Lower lobe of right lung (tissue), 2 donors: ENCODE data around the gene SNF8. TPM values are rescaled to one million over a fixed set of nuclear protein-coding genes. Genes with fewer than 3 reads are reported as not detected.
A peak's percentile ranks its signal among the peaks of the same experiment; 100 is the strongest.

Experiments used
- ATAC-seq, 2 donors: fragments of 200-7000 bp; cut with Tn5 transposase; one replicate each; pipeline ENCODE4 v1.9.1; 2020 to 2022; ENCODE audit warnings: mild to moderate bottlenecking in 2 of 2, moderate library complexity in 2 of 2
- DNase-seq: peaks from one replicate; pipeline ENCODE4 v3.0.0-alpha.2; 2020
- H3K27ac ChIP-seq: fragments of 200-600 bp; one replicate; pipeline ENCODE4 v1.8.0; 2022
- H3K27me3 ChIP-seq: fragments of 200-600 bp; one replicate; pipeline ENCODE4 v1.8.0; 2022; ENCODE audit warnings: low read depth
- H3K36me3 ChIP-seq: fragments of 200-600 bp; one replicate; pipeline ENCODE4 v1.8.0; 2022; ENCODE audit warnings: mild to moderate bottlenecking
- H3K4me1 ChIP-seq: fragments of 200-600 bp; one replicate; pipeline ENCODE4 v1.8.0; 2022
- H3K4me3 ChIP-seq: fragments of 200-600 bp; one replicate; pipeline ENCODE4 v1.8.0; 2022; ENCODE audit warnings: mild to moderate bottlenecking
- H3K9me3 ChIP-seq: fragments of 200-600 bp; one replicate; pipeline ENCODE4 v1.8.0; 2022
- intact Hi-C: fragments of 100-400 bp; cut with DNase I; formaldehyde crosslinking; loops from one replicate; pipeline ENCODE4 v1.11.0; 2022
- total RNA-seq: library from RNA; stranded (reverse); fragmentation: NEBNext Ultra II Directional; extraction: Animal tissue kit (Norgen Biotek cat#: 25700); gene quantifications from one replicate; pipeline ENCODE4 v1.2.1, GENCODE V29; 2021
- TF ChIP-seq, protein P1 (sequence below): fragments of 200-600 bp; IDR thresholded peaks from one replicate; pipeline ENCODE4 v1.8.0; 2022; ENCODE audit warnings: antibody characterized with exemption, mild to moderate bottlenecking
- donor health status: DM: no; HTN: yes; CAD: no; lungs with severe emphysema.

SNF8 gene
- total RNA-seq, 1 donor from 2014 or later, result 76.9 TPM

DNA sequence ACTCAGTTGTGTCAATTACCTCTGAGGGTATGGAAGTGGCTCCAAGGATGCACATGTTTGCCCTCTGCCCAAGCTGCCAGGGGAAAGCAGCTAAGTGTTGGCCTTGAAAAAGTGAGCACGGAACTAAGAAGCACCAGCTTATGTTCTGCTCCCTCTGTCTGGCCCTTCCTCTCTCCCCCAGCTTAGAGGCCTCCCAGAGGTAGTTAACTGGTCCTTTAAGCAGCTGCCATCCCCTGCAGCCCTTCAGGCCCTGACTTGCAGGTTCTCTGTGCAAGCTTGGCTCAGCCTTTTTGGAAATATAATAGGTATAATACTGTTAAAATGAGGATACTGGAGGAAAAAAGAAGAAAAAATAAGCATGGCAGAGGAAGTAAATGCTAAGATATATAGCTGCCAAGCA is 43.4 kb downstream of the SNF8 start:
- Histone ChIP-seq H3K27ac (no peak overlapping the region), H3K4me1 (no peaks in the 10 kb centered on the region), H3K27me3 (no peaks in the 10 kb centered on the region), H3K9me3 (no peaks in the 10 kb centered on the region), H3K4me3 (no peak overlapping the region), H3K36me3 (peaks cover 16% of the 10 kb centered on the region)
- ATAC-seq (no peak), DNase-seq (no peak)
- intact Hi-C loops, result no loop called here
- TF ChIP-seq, protein P1, sequence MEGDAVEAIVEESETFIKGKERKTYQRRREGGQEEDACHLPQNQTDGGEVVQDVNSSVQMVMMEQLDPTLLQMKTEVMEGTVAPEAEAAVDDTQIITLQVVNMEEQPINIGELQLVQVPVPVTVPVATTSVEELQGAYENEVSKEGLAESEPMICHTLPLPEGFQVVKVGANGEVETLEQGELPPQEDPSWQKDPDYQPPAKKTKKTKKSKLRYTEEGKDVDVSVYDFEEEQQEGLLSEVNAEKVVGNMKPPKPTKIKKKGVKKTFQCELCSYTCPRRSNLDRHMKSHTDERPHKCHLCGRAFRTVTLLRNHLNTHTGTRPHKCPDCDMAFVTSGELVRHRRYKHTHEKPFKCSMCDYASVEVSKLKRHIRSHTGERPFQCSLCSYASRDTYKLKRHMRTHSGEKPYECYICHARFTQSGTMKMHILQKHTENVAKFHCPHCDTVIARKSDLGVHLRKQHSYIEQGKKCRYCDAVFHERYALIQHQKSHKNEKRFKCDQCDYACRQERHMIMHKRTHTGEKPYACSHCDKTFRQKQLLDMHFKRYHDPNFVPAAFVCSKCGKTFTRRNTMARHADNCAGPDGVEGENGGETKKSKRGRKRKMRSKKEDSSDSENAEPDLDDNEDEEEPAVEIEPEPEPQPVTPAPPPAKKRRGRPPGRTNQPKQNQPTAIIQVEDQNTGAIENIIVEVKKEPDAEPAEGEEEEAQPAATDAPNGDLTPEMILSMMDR, result no peak

DNA sequence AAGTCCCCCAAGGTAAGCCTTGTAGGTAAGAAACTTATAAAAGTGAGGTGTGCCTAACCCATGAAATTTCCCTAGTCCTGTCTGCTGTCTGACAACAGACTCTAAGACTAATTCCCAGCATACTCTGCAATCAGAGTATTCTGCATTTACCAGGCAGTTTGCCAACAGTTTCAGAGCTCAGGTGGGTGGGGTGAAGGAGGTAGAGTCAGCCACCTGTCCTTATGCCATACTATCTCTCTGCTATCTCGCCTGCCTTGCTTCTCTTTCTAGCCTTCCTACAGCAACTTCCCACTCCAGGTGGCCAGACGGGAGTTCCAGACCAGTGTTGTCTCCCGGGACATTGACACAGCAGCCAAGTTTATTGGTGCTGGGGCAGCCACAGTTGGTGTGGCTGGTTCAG is 49.8 kb downstream of the SNF8 start:
- TF ChIP-seq, protein P1, result no peak
- Histone ChIP-seq H3K4me1 (peaks cover 18% of the 10 kb centered on the region), H3K27ac (no peak overlapping the region), H3K27me3 (no peaks in the 10 kb centered on the region), H3K9me3 (no peaks in the 10 kb centered on the region), H3K4me3 (no peak overlapping the region), H3K36me3 (peaks cover 35% of the 10 kb centered on the region)
- DNase-seq, result no peak
- intact Hi-C loops, result no loop called here
- ATAC-seq, result no peak

DNA sequence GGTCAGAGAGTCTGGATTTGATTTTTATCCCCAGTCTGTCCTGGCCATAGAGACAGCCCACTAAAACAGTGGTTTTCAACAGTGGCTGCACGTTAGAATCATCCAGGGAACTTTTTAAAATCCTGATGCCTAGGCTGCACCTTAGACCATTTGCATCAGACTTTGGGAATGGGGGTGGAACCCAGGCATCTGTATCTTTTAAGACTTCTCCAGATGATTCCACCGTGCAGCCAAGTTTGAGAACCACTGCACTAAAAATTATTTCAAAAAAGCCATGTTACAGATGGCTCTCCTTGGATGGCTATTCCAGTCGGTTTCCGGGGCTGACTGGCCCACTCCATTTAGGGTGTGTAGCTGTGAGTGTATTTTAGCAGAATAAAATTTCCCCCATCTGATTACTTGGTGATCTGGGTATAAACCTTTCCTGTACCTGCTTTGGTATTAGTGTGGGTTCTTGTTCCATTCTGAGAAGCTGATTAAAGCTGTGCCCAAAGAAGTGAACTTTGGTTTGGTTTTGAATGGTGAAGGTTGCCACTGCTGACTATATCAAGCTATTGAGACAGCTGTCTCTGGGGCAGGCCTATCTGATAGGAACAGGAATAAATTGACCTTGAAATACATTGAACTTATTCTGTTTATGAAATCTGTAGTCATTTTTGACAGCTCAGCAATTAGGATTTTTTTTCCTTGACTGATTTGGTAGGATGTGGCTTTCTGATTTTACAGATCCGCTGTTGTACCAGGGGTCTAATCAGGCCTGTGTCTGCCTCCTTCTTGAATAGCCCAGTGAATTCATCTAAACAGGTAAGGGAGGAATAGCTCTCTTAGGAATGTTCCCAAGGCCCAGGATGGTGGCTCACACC is 50.8 kb downstream of the SNF8 start:
- H3K27ac ChIP-seq, result no peak overlapping the region
- H3K4me3 ChIP-seq, result peak overlapping the region; percentile 76
- DNase-seq (no peak), ATAC-seq (no peak)
- peaks cover 18% of the 10 kb centered on the region for H3K4me1 ChIP-seq
- TF ChIP-seq, protein P1, result no peak
- H3K36me3 ChIP-seq, result peaks cover 35% of the 10 kb centered on the region
- no peaks in the 10 kb centered on the region for H3K9me3 ChIP-seq
- intact Hi-C loops, result no loop called here
- H3K27me3 ChIP-seq, result no peaks in the 10 kb centered on the region

DNA sequence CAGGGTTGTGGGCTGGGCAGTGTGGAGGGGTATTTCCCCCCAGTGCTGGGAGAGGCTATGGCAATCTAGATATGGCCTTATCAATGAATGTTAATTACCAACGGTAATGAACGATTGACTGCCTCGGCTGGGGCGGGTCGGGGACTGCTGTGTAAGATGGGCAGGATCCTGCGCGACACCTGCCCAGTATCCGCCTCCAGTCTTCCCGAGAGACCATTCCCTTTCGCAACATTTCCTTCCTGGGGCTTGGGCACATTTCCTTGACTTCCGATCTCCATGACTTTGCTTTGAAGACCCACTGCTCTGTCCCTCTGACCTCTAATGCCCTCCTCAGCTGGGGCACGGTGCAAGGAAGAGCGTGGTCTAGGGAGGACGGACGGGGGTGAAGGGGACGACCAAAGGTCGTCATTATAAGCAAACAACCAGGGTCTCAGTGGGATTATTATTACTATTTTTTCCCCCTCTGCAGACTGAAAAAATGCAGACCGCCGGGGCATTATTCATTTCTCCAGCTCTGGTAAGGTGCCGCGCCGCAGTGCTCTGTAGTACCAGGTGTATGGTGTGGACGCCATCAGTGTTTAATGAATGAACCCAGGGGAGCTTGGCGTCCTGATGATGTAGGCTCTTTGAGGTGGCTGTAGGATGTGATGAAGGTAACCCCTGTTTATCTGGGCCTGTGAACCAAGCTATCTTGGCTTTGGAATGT is 51.5 kb downstream of the SNF8 start:
- H3K4me3 ChIP-seq, result peak overlapping the region; percentile 76
- no peaks in the 10 kb centered on the region for H3K27me3 ChIP-seq
- intact Hi-C loops, result no loop called here
- DNase-seq, result no peak
- H3K36me3 ChIP-seq, result peaks cover 35% of the 10 kb centered on the region
- no peaks in the 10 kb centered on the region for H3K9me3 ChIP-seq
- ATAC-seq, result no peak
- peak overlapping the region; percentile 67 for H3K27ac ChIP-seq
- H3K4me1 ChIP-seq, result peaks cover 18% of the 10 kb centered on the region
- TF ChIP-seq, protein P1, result no peak

DNA sequence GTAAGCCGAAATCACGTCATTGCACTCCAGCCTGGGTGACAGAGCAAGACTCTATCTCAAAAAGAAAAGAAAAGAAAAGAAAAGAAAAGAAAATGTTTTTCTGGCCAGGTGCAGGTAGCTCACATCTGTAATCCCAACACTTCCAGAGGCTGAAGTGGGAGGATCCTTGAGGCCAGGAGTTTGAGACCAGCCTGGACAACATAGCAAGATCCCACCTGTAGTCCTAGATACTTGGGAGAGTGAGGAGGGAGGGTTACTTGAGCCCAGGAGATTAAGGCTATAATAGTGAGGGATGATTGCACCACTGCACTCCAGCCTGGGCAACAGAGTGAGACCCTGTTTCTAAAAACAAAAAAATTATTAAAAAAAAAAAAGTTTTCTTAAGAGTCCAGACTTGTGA is 54.6 kb downstream of the SNF8 start:
- peaks cover 18% of the 10 kb centered on the region for H3K4me1 ChIP-seq
- H3K4me3 ChIP-seq, result no peak overlapping the region
- ATAC-seq (no peak), DNase-seq (no peak)
- peaks cover 7% of the 10 kb centered on the region for H3K36me3 ChIP-seq
- TF ChIP-seq, protein P1, result no peak
- no peaks in the 10 kb centered on the region for H3K27me3 ChIP-seq
- no peaks in the 10 kb centered on the region for H3K9me3 ChIP-seq
- no peak overlapping the region for H3K27ac ChIP-seq
- intact Hi-C loops, result no loop called here
